MCF 10A (cell line): ENCODE results near the gene BTBD17. TPM values are rescaled to one million over a fixed set of nuclear protein-coding genes. Genes with fewer than 3 reads are reported as not detected.

Source experiments
- BruUV-seq: library from RNA; stranded (reverse); fragments of 400-500 nt; replicated peaks from 2 replicates; lab custom pipeline; 2021; lab: Mats Ljungman, UMichigan
- CTCF ChIA-PET: fragments of 300-600 bp; sonication (Branson Sonifier 250); formaldehyde crosslinking; extraction: SDS; loops from one replicate; lab custom pipeline; 2021; ENCODE audit warnings: antibody characterized with exemption, inconsistent platforms; lab: Yijun Ruan, JAX
- POLR2A ChIA-PET: fragments of 300-600, 350-650 bp; sonication (Branson Sonifier 250); formaldehyde crosslinking; extraction: SDS; loops from one replicate; lab custom pipeline; 2020; ENCODE audit warnings: antibody characterized with exemption, inconsistent platforms; lab: Yijun Ruan, JAX
- DNase-seq: peaks from one replicate; pipeline ENCODE4 v3.0.0-alpha.2; 2018; ENCODE audit not compliant: unreplicated experiment
- H3K27ac Mint-ChIP-seq: one replicate; pipeline ENCODE4 v1.8.0; 2022; ENCODE audit warnings: mild to moderate bottlenecking, low read depth, mixed read lengths; ENCODE audit not compliant: unreplicated experiment
- H3K27me3 Mint-ChIP-seq: one replicate; pipeline ENCODE4 v1.8.0; 2022; ENCODE audit warnings: mixed read lengths; ENCODE audit not compliant: insufficient read depth, unreplicated experiment
- H3K36me3 Mint-ChIP-seq: one replicate; pipeline ENCODE4 v1.8.0; 2022; ENCODE audit warnings: mild to moderate bottlenecking, moderate library complexity, mixed read lengths; ENCODE audit not compliant: insufficient read depth, unreplicated experiment
- H3K4me1 Mint-ChIP-seq: one replicate; pipeline ENCODE4 v1.8.0; 2022; ENCODE audit warnings: mixed read lengths; ENCODE audit not compliant: insufficient read depth, unreplicated experiment
- H3K4me3 Mint-ChIP-seq: one replicate; pipeline ENCODE4 v1.8.0; 2022; ENCODE audit warnings: mild to moderate bottlenecking, moderate library complexity, mixed read lengths; ENCODE audit not compliant: unreplicated experiment
- H3K9me3 Mint-ChIP-seq: one replicate; pipeline ENCODE4 v1.8.0; 2022; ENCODE audit warnings: mixed read lengths; ENCODE audit not compliant: unreplicated experiment
- CTCF ChIP-seq: fragments of 200-600 bp; IDR thresholded peaks from one replicate; pipeline ENCODE4 v1.8.0; 2022; ENCODE audit warnings: antibody characterized with exemption, mild to moderate bottlenecking; ENCODE audit not compliant: unreplicated experiment
- intact Hi-C: fragments of 100-400 bp; cut with micrococcal nuclease; formaldehyde crosslinking; loops from 2 replicates; pipeline ENCODE4 v1.14.1; 2022
- total RNA-seq: library from RNA; stranded (reverse); gene quantifications from 2 replicates; pipeline ENCODE4 v1.2.3, GENCODE V29; 2022

The BTBD17 gene
- total RNA-seq, 1 experiment from 2014 or later = not detected

GRCh38 chr17:74307984-74308773 lies 53.5 kb downstream of the BTBD17 start:
- Mint-ChIP-seq H3K27me3 (peaks cover 24% of the 10 kb centered on the region), H3K36me3 (no peaks in the 10 kb centered on the region), H3K27ac (no peak overlapping the region), H3K9me3 (peaks cover 11% of the 10 kb centered on the region), H3K4me1 (peaks cover 6% of the 10 kb centered on the region), H3K4me3 (no peak overlapping the region)
- intact Hi-C loops = no loop called here
- no peak for TF ChIP-seq CTCF
- ChIA-PET CTCF (interaction anchor here (0.6 kb wide), 1 partner anchor 298 kb away, joined by 3 read pairs; no protein-coding TSS in a partner anchor), POLR2A (interaction anchor here (0.6 to 0.7 kb wide), 2 partner anchors 21 to 1051 kb away, joined by 3 read pairs; no protein-coding TSS in a partner anchor)
- BruUV-seq = no TSS peak
- no peak for DNase-seq

Other genes starting within 250 kb of the BTBD17 start
- 1,197 and 1,378 TPM in 2 replicates for gene RPL38, start 158.2 kb downstream of the BTBD17 start, total RNA-seq
- gene TTYH2, start 148.3 kb downstream of the BTBD17 start, total RNA-seq = 0.12 and 0.66 TPM in 2 replicates
- not detected in 2 replicates for gene DNAI2, start 87.6 kb downstream of the BTBD17 start, total RNA-seq
- gene KIF19, start 35.6 kb downstream of the BTBD17 start, total RNA-seq = not detected in 2 replicates
- not detected in 2 replicates for gene GPR142, start 5.6 kb upstream of the BTBD17 start, total RNA-seq
- gene GPRC5C, start 70.2 kb upstream of the BTBD17 start, total RNA-seq = 17.7 and 20.6 TPM in 2 replicates
- gene CD300A, start 104.8 kb upstream of the BTBD17 start, total RNA-seq = not detected in 2 replicates
- gene CD300LB, start 169.6 kb upstream of the BTBD17 start, total RNA-seq = not detected in 2 replicates
- not detected in 2 replicates for gene CD300C, start 184.2 kb upstream of the BTBD17 start, total RNA-seq
- not detected in 2 replicates for gene CD300H, start 205.6 kb upstream of the BTBD17 start, total RNA-seq
- gene CD300LD, start 230.4 kb upstream of the BTBD17 start, total RNA-seq = not detected in 2 replicates